CD14-positive monocyte (primary cell): ENCODE measurements around the gene RANBP3. TPM values are rescaled to one million over a fixed set of nuclear protein-coding genes. Genes with fewer than 3 reads are reported as not detected.

Source experiments
- DNase-seq, 3 donors: peaks; one replicate each; pipeline ENCODE4 v3.0.0-alpha.2; 2011 to 2022
- H2AFZ ChIP-seq: 2 replicates; pipeline ENCODE4 v1.6.0; 2012; ENCODE audit warnings: mild to moderate bottlenecking, low read depth, low read length, inconsistent platforms; ENCODE audit not compliant: insufficient read depth, poor library complexity, severe bottlenecking
- H3K27ac ChIP-seq, 2 donors: 1 replicate in 1 of 2; 2 replicates in 1 of 2; pipeline ENCODE4 v1.5.1; 2012 to 2013; ENCODE audit warnings: low read length in 2 of 2, control low read depth in 1 of 2, inconsistent platforms in 1 of 2, low read depth in 1 of 2, mild to moderate bottlenecking in 1 of 2
- H3K27me3 ChIP-seq, 2 donors: one replicate each; pipeline versions ENCODE4 v1.6.0 to v1.6.1; 2011 to 2013; ENCODE audit warnings: low read length in 2 of 2; ENCODE audit not compliant: control insufficient read depth in 2 of 2, insufficient read depth in 2 of 2
- H3K36me3 ChIP-seq, 2 donors: replicated peaks in 1 of 2; 1 replicate in 1 of 2; 2 replicates in 1 of 2; pipeline versions ENCODE4 v1.5.1 to v1.6.1; 2012 to 2013; ENCODE audit warnings: low read length in 2 of 2, control low read depth in 1 of 2, inconsistent platforms in 1 of 2, mild to moderate bottlenecking in 1 of 2; ENCODE audit not compliant: insufficient read depth in 2 of 2, control insufficient read depth in 1 of 2
- H3K4me1 ChIP-seq, 2 donors: 1 replicate in 1 of 2; 2 replicates in 1 of 2; pipeline versions ENCODE4 v1.5.1 to v1.6.1; 2012 to 2013; ENCODE audit warnings: low read length in 2 of 2, control low read depth in 1 of 2, inconsistent platforms in 1 of 2, mild to moderate bottlenecking in 1 of 2, moderate library complexity in 1 of 2; ENCODE audit not compliant: insufficient read depth in 2 of 2, control insufficient read depth in 1 of 2
- H3K4me2 ChIP-seq: replicated peaks from 2 replicates; pipeline ENCODE3; 2012; ENCODE audit warnings: low read length, moderate library complexity, mild to moderate bottlenecking; ENCODE audit not compliant: poor library complexity, severe bottlenecking; ENCODE audit errors: extremely low read depth
- H3K4me3 ChIP-seq, 3 experiments: fragments of 200-600 bp in 1 of 3; sonication (generic) in 1 of 3; replicated peaks in 1 of 3; 1 replicate in 2 of 3; 2 replicates in 1 of 3; pipeline ENCODE4 v1.5.1; 2011 to 2013; ENCODE audit warnings: low read length in 3 of 3, mild to moderate bottlenecking in 3 of 3, control low read depth in 2 of 3, low read depth in 2 of 3, inconsistent platforms in 1 of 3, moderate library complexity in 1 of 3
- H3K79me2 ChIP-seq: 2 replicates; pipeline ENCODE4 v1.6.0; 2012; ENCODE audit warnings: mild to moderate bottlenecking, control low read depth, inconsistent platforms, low read length, moderate library complexity; ENCODE audit not compliant: insufficient read depth
- H3K9ac ChIP-seq: 2 replicates; pipeline ENCODE4 v1.6.0; 2017; ENCODE audit warnings: low read length, mild to moderate bottlenecking; ENCODE audit not compliant: insufficient read depth, poor library complexity, severe bottlenecking
- H3K9me3 ChIP-seq, 2 donors: replicated peaks in 1 of 2; 1 replicate in 1 of 2; 2 replicates in 1 of 2; pipeline versions ENCODE4 v1.5.1 to v1.6.1; 2012 to 2013; ENCODE audit warnings: low read length in 2 of 2, control low read depth in 1 of 2; ENCODE audit not compliant: control insufficient read depth in 1 of 2, insufficient read depth in 1 of 2
- H4K20me1 ChIP-seq: 2 replicates; pipeline ENCODE4 v1.6.0; 2012; ENCODE audit warnings: mild to moderate bottlenecking, low read length, control low read depth, moderate library complexity; ENCODE audit not compliant: insufficient read depth
- H3K27ac Mint-ChIP-seq, 7 donors: one replicate each; pipeline ENCODE4 v1.8.0; 2020; ENCODE audit warnings: mild to moderate bottlenecking in 7 of 7, mixed read lengths in 7 of 7, moderate library complexity in 6 of 7, inconsistent platforms in 2 of 7
- H3K27me3 Mint-ChIP-seq, 3 donors: one replicate each; pipeline ENCODE4 v1.8.0; 2021 to 2022; ENCODE audit warnings: low read depth in 3 of 3, mild to moderate bottlenecking in 3 of 3, mixed read lengths in 3 of 3, moderate library complexity in 3 of 3, inconsistent platforms in 1 of 3
- H3K36me3 Mint-ChIP-seq, 2 donors: one replicate each; pipeline ENCODE4 v1.8.0; 2020; ENCODE audit warnings: mixed read lengths in 2 of 2, inconsistent platforms in 1 of 2, mild to moderate bottlenecking in 1 of 2
- H3K4me1 Mint-ChIP-seq: one replicate; pipeline ENCODE4 v1.8.0; 2020; ENCODE audit warnings: mild to moderate bottlenecking, mixed read lengths
- H3K4me3 Mint-ChIP-seq, 2 donors: one replicate each; pipeline ENCODE4 v1.8.0; 2020; ENCODE audit warnings: mild to moderate bottlenecking in 2 of 2, mixed read lengths in 2 of 2, moderate library complexity in 1 of 2
- H3K9me3 Mint-ChIP-seq, 7 donors: one replicate each; pipeline ENCODE4 v1.8.0; 2020 to 2022; ENCODE audit warnings: mixed read lengths in 7 of 7, mild to moderate bottlenecking in 6 of 7, moderate library complexity in 6 of 7, inconsistent platforms in 2 of 7
- WGBS: methylation state at CpG from one replicate; pipeline ENCODE4 v1.1.5; 2013; ENCODE audit warnings: missing lambda C conversion rate; ENCODE audit not compliant: insufficient coverage; 5-methylcytosine and 5-hydroxymethylcytosine counted together
- intact Hi-C, 2 donors: fragments of 100-400 bp; cut with micrococcal nuclease; formaldehyde crosslinking; loops; one replicate each; pipeline versions ENCODE4 v1.15.0 to v1.15.1; 2023
- polyA plus RNA-seq, 3 donors: library from polyadenylated mRNA; depleted of rRNA in 1 of 3; unstranded in 2 of 3; stranded (reverse) in 1 of 3; fragments of 300-500 nt in 2 of 3; fragments of >200 nt in 1 of 3; fragmentation: Illumina TruSeq in 2 of 3; gene quantifications; 1 replicate in 2 of 3; 2 replicates in 1 of 3; pipeline ENCODE4 v1.2.3, GENCODE V29; 2012 to 2021
- TF ChIP-seq, protein P1 (sequence below): fragments of 200-600 bp; IDR thresholded peaks from one replicate; pipeline ENCODE4 v1.8.0; 2022; ENCODE audit warnings: antibody characterized with exemption, mild to moderate bottlenecking

The RANBP3 gene
- polyA plus RNA-seq, 3 donors = 4.5 to 49.5 (median 8.1) TPM

DNA sequence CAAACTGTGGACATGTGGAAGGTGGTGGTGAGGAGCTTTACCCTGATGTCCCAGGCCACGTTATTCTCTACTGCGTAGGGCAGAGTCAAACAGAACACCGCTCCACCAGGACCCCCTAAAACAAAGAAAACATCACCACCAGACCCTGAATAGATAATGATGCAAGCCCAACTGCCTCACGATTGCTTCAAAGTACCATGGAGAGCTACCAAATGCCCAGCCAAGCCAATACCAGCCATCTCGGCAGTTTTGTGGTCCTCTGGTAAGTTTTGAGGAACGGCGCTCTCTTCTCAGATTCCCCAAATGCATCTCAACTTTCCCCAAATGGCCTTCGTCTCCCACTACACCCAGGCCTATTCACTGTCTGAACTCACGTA is 5.6 kb downstream of the RANBP3 start:
- H3K9me3 ChIP-seq = no peaks in the 10 kb centered on the region
- 88% methylated on average over 6 of the region's 9 CpGs for WGBS
- Mint-ChIP-seq H3K4me1 (peaks cover 53% of the 10 kb centered on the region), H3K4me3 (no peak overlapping the region), H3K9me3 (no peaks in the 10 kb centered on the region), H3K27me3 (peaks cover 0 to 2% (median 0%) of the 10 kb centered on the region in 3 donors), H3K36me3 (peaks cover 16 to 46% of the 10 kb centered on the region in 2 donors), H3K27ac (peak overlapping the region in 4 of 7 donors; percentile 14 to 58 (median 33))
- peaks cover 85% of the 10 kb centered on the region for H4K20me1 ChIP-seq
- H3K4me2 ChIP-seq = no peak overlapping the region
- TF ChIP-seq, protein P1, sequence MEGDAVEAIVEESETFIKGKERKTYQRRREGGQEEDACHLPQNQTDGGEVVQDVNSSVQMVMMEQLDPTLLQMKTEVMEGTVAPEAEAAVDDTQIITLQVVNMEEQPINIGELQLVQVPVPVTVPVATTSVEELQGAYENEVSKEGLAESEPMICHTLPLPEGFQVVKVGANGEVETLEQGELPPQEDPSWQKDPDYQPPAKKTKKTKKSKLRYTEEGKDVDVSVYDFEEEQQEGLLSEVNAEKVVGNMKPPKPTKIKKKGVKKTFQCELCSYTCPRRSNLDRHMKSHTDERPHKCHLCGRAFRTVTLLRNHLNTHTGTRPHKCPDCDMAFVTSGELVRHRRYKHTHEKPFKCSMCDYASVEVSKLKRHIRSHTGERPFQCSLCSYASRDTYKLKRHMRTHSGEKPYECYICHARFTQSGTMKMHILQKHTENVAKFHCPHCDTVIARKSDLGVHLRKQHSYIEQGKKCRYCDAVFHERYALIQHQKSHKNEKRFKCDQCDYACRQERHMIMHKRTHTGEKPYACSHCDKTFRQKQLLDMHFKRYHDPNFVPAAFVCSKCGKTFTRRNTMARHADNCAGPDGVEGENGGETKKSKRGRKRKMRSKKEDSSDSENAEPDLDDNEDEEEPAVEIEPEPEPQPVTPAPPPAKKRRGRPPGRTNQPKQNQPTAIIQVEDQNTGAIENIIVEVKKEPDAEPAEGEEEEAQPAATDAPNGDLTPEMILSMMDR = no peak
- H2AFZ ChIP-seq = no peak overlapping the region
- H3K79me2 ChIP-seq = peaks cover 100% of the 10 kb centered on the region
- H3K9ac ChIP-seq = no peak overlapping the region
- no peak overlapping the region for H3K4me3 ChIP-seq
- no peaks in the 10 kb centered on the region for H3K27me3 ChIP-seq
- DNase-seq = no peak
- intact Hi-C loops = loop anchor here in 1 of 2 donors (10.0 kb wide), 1 partner anchor 68 kb away; the partner anchor contains the start of genes NDUFA11 and VMAC
- H3K27ac ChIP-seq = peak overlapping the region in 1 of 2 donors; percentile 11
- H3K36me3 ChIP-seq = peaks cover 17 to 49% of the 10 kb centered on the region in 2 donors
- peaks cover 19 to 25% of the 10 kb centered on the region in 2 donors for H3K4me1 ChIP-seq

DNA sequence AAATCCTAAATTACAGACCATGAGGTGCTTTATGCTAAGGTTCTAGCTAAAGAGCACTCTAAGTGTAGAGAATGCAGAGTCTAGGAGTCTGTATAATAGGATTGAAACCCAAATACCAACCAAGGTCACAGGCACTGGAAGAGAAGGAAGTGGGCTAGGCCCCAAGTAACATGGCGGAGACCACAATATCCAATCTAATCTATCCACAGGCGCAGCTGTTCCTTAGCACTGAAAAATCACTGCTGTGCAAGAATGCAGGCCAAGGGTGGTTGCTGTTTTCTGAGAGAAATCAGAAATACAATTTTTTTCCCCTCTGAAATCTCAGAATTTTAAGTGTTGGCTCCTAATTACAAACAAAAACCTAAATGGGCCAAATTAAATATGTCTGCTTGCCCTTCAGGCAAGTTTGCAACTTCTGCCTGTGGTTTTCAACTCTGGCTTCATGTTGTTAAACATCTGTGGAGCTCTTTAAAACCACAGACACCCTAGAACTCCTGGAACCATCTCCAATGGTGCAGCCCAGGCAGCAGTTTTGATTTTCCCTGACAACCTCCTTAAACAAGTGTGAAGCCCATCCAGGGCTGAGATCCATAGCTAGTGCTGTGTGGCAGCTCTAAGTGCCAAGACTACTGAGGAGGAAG is 6.1 kb downstream of the RANBP3 start:
- Mint-ChIP-seq H3K27me3 (peaks cover 0 to 2% (median 0%) of the 10 kb centered on the region in 3 donors), H3K9me3 (no peaks in the 10 kb centered on the region), H3K36me3 (peaks cover 20 to 48% of the 10 kb centered on the region in 2 donors), H3K27ac (peak overlapping the region in 3 of 7 donors; percentile 14 to 58 (median 43)), H3K4me1 (peaks cover 49% of the 10 kb centered on the region), H3K4me3 (no peak overlapping the region)
- Histone ChIP-seq H3K27ac (peak overlapping the region in 1 of 2 donors; percentile 11), H3K4me3 (no peak overlapping the region), H3K4me1 (peaks cover 14 to 20% of the 10 kb centered on the region in 2 donors), H3K36me3 (peaks cover 17 to 52% of the 10 kb centered on the region in 2 donors), H4K20me1 (peaks cover 90% of the 10 kb centered on the region), H3K4me2 (no peak overlapping the region), H3K79me2 (peaks cover 100% of the 10 kb centered on the region), H3K27me3 (no peaks in the 10 kb centered on the region), H2AFZ (no peak overlapping the region), H3K9me3 (no peaks in the 10 kb centered on the region), H3K9ac (no peak overlapping the region)
- no peak for DNase-seq
- WGBS = no CpG with 5 or more reads among the region's 2 CpGs
- intact Hi-C loops = loop anchor here in 1 of 2 donors (10.0 kb wide), 1 partner anchor 67 kb away; the partner anchor contains the start of genes NDUFA11 and VMAC
- TF ChIP-seq, protein P1 = no peak
